ENCODE data around the gene IL2RA.

DNA sequence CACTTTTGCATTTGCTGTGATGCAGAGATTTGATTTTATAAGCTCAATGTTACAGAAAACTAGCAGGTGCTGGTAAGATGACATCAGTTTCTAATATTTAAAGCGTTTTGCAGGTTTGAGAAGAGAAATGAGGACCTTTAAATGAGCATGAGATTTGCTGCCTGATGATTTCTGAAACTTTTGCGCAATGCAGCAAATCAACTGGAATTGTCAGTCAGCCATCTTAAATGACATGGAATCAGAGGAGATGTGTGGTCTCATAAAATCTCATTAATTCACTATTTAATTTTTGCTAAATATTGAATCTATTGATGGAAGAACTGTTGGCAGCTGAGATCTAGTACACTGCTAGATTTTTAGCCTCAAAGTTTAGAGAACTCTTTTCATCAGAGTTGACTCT lies 30.6 kb upstream of the IL2RA start:
- TF ChIP-seq EZH2phosphoT487 (IDR thresholded peaks at IDR 0.05; ENCODE audit: borderline replicate concordance, low read length): no peak
- no peak for TF ChIP-seq EZH2 (IDR thresholded peaks at IDR 0.05; ENCODE audit: low read length, unreplicated experiment)
- no peak for TF ChIP-seq CTCF (conservative IDR thresholded peaks at IDR 0.05; ENCODE audit: low read depth, low read length)

All from PC-3 (cell line).